Thymus (tissue), 11 donors: ENCODE measurements around the gene ZFHX3. TPM values are rescaled to one million over a fixed set of nuclear protein-coding genes. Genes with fewer than 3 reads are reported as not detected.

Experiments used
- DNase-seq, 9 donors: peaks; one replicate each; pipeline ENCODE4 v3.0.0-alpha.2; 2013; ENCODE audit warnings: low spot score in 9 of 9, low read depth in 6 of 9, missing footprints in 1 of 9
- H3K27ac ChIP-seq, 2 donors: one replicate each; pipeline ENCODE4 v1.5.1; 2013; ENCODE audit warnings: control low read depth in 1 of 2, low read depth in 1 of 2, low read length in 1 of 2, mild to moderate bottlenecking in 1 of 2, moderate library complexity in 1 of 2
- H3K27me3 ChIP-seq, 2 donors: one replicate each; pipeline ENCODE4 v1.5.1; 2013; ENCODE audit warnings: low read length in 1 of 2; ENCODE audit not compliant: control insufficient read depth in 2 of 2, insufficient read depth in 1 of 2
- H3K36me3 ChIP-seq, 2 donors: one replicate each; pipeline ENCODE4 v1.5.1; 2013; ENCODE audit warnings: low read length in 1 of 2, mild to moderate bottlenecking in 1 of 2, moderate library complexity in 1 of 2; ENCODE audit not compliant: control insufficient read depth in 2 of 2, insufficient read depth in 2 of 2
- H3K4me1 ChIP-seq, 2 donors: one replicate each; pipeline ENCODE4 v1.5.1; 2013; ENCODE audit warnings: low read length in 2 of 2; ENCODE audit not compliant: control insufficient read depth in 2 of 2, insufficient read depth in 2 of 2
- H3K4me3 ChIP-seq, 2 donors: one replicate each; pipeline ENCODE4 v1.5.1; 2013; ENCODE audit warnings: low read length in 2 of 2, control low read depth in 1 of 2, mild to moderate bottlenecking in 1 of 2
- H3K9me3 ChIP-seq, 2 donors: one replicate each; pipeline ENCODE4 v1.5.1; 2013; ENCODE audit warnings: low read length in 1 of 2, mild to moderate bottlenecking in 1 of 2; ENCODE audit not compliant: control insufficient read depth in 2 of 2, insufficient read depth in 1 of 2
- WGBS: extraction: QIAGEN DNeasy Blood & Tissue Kit; methylation state at CpG from one replicate; pipeline ENCODE4 v1.1.7; 2013; 5-methylcytosine and 5-hydroxymethylcytosine counted together
- polyA plus RNA-seq: library from polyadenylated mRNA; stranded (reverse); fragments of 200-250 nt; gene quantifications from one replicate; pipeline ENCODE4 v1.2.3, GENCODE V29; 2013
- total RNA-seq: library from RNA; stranded (reverse); fragments of 120-200 nt; gene quantifications from one replicate; pipeline ENCODE4 v1.2.4, GENCODE V29; 2013
- donor health status: healthy.

Gene ZFHX3
- total and polyA plus RNA-seq, 2 donors, result 0.90 to 1.9 TPM

GRCh38 chr16:73052576-73052975 lies 4.6 kb upstream of the ZFHX3 start:
- no peak for DNase-seq
- Histone ChIP-seq H3K27ac (no peak overlapping the region), H3K36me3 (no peaks in the 10 kb centered on the region), H3K27me3 (peaks cover 53 to 68% of the 10 kb centered on the region in 2 donors), H3K4me1 (peaks cover 6 to 31% of the 10 kb centered on the region in 2 donors), H3K9me3 (no peaks in the 10 kb centered on the region), H3K4me3 (no peak overlapping the region)
- WGBS, result 95% methylated on average over 9 of the region's 9 CpGs

GRCh38 chr16:73051961-73052360 lies 4.0 kb upstream of the ZFHX3 start:
- DNase-seq, result no peak
- Histone ChIP-seq H3K27ac (no peak overlapping the region), H3K4me1 (peaks cover 7 to 36% of the 10 kb centered on the region in 2 donors), H3K27me3 (peaks cover 53 to 68% of the 10 kb centered on the region in 2 donors), H3K9me3 (no peaks in the 10 kb centered on the region), H3K36me3 (no peaks in the 10 kb centered on the region), H3K4me3 (no peak overlapping the region)
- 97% methylated on average over 9 of the region's 9 CpGs for WGBS

- Histone ChIP-seq H3K27me3 (peaks cover 50 to 68% of the 10 kb centered on the region in 2 donors), H3K36me3 (no peaks in the 10 kb centered on the region), H3K4me1 (peaks cover 7 to 38% of the 10 kb centered on the region in 2 donors), H3K9me3 (no peaks in the 10 kb centered on the region), H3K27ac (peak overlapping the region in 1 of 2 donors; percentile 26), H3K4me3 (no peak overlapping the region)
- no peak for DNase-seq
- 92% methylated on average over 5 of the region's 5 CpGs for WGBS
Measured at GRCh38 chr16:73051226-73051625, 3.3 kb upstream of the ZFHX3 start.

GRCh38 chr16:73050201-73051099 lies 2.5 kb upstream of the ZFHX3 start:
- H3K4me3 ChIP-seq, result no peak overlapping the region
- H3K27ac ChIP-seq, result no peak overlapping the region
- H3K36me3 ChIP-seq, result no peaks in the 10 kb centered on the region
- H3K4me1 ChIP-seq, result peaks cover 7 to 33% of the 10 kb centered on the region in 2 donors
- peaks cover 48 to 63% of the 10 kb centered on the region in 2 donors for H3K27me3 ChIP-seq
- no peak for DNase-seq
- WGBS, result 95% methylated on average over 11 of the region's 11 CpGs
- H3K9me3 ChIP-seq, result no peaks in the 10 kb centered on the region

- peaks cover 3 to 28% of the 10 kb centered on the region in 2 donors for H3K4me1 ChIP-seq
- no peaks in the 10 kb centered on the region for H3K36me3 ChIP-seq
- no peak overlapping the region for H3K27ac ChIP-seq
- no peak for DNase-seq
- H3K9me3 ChIP-seq, result no peaks in the 10 kb centered on the region
- peaks cover 42 to 58% of the 10 kb centered on the region in 2 donors for H3K27me3 ChIP-seq
- 91% methylated on average over 4 of the region's 4 CpGs for WGBS
- no peak overlapping the region for H3K4me3 ChIP-seq
Measured at GRCh38 chr16:73049511-73049910, 1.6 kb upstream of the ZFHX3 start.

GRCh38 chr16:73049091-73049490 lies 1.2 kb upstream of the ZFHX3 start:
- DNase-seq, result no peak
- H3K4me1 ChIP-seq, result peaks cover 3 to 28% of the 10 kb centered on the region in 2 donors
- no peak overlapping the region for H3K27ac ChIP-seq
- H3K27me3 ChIP-seq, result peaks cover 40 to 53% of the 10 kb centered on the region in 2 donors
- WGBS, result 87% methylated on average over 8 of the region's 8 CpGs
- H3K9me3 ChIP-seq, result no peaks in the 10 kb centered on the region
- no peak overlapping the region for H3K4me3 ChIP-seq
- H3K36me3 ChIP-seq, result no peaks in the 10 kb centered on the region

GRCh38 chr16:73048292-73049080 lies 558 bp upstream of the ZFHX3 start:
- WGBS, result 10% methylated on average over 57 of the region's 57 CpGs
- H3K4me3 ChIP-seq, result peak overlapping the region in 1 of 2 donors; percentile 54
- H3K27me3 ChIP-seq, result peaks cover 36 to 47% of the 10 kb centered on the region in 2 donors
- peaks cover 3 to 24% of the 10 kb centered on the region in 2 donors for H3K4me1 ChIP-seq
- no peak for DNase-seq
- H3K36me3 ChIP-seq, result no peaks in the 10 kb centered on the region
- no peaks in the 10 kb centered on the region for H3K9me3 ChIP-seq
- peak overlapping the region in 1 of 2 donors; percentile 77 for H3K27ac ChIP-seq

GRCh38 chr16:73047221-73047535 lies 750 bp downstream of the ZFHX3 start:
- H3K4me3 ChIP-seq, result peak overlapping the region in 1 of 2 donors; percentile 54
- no peaks in the 10 kb centered on the region for H3K36me3 ChIP-seq
- H3K27me3 ChIP-seq, result peaks cover 32 to 43% of the 10 kb centered on the region in 2 donors
- no peaks in the 10 kb centered on the region for H3K9me3 ChIP-seq
- 94% methylated on average over 6 of the region's 6 CpGs for WGBS
- peaks cover 3 to 22% of the 10 kb centered on the region in 2 donors for H3K4me1 ChIP-seq
- no peak for DNase-seq
- H3K27ac ChIP-seq, result no peak overlapping the region

GRCh38 chr16:73046849-73047214 lies 1.1 kb downstream of the ZFHX3 start:
- Histone ChIP-seq H3K4me1 (peaks cover 3 to 22% of the 10 kb centered on the region in 2 donors), H3K9me3 (no peaks in the 10 kb centered on the region), H3K4me3 (no peak overlapping the region), H3K27me3 (peaks cover 31 to 43% of the 10 kb centered on the region in 2 donors), H3K27ac (no peak overlapping the region), H3K36me3 (no peaks in the 10 kb centered on the region)
- 96% methylated on average over 4 of the region's 4 CpGs for WGBS
- no peak for DNase-seq
